A549 (cell line): ENCODE measurements around the gene G2E3.
"Not testable (repeated sequence)": the region's sequence is repeated elsewhere in the genome, so short reads cannot be mapped to it uniquely, and the experiment has no call there.

Source experiments
- EP300 ChIP-seq, 2 experiments: fragments of >200 bp; sonication (Bioruptor Twin); formaldehyde crosslinking; IDR thresholded peaks; 2 replicates in 1 of 2; 3 replicates in 1 of 2; pipeline ENCODE4 v1.6.1; 2016 to 2017
- JUN ChIP-seq, 2 experiments: fragments of >200 bp; sonication (Bioruptor Twin); formaldehyde crosslinking; IDR thresholded peaks; 2 replicates in 1 of 2; 3 replicates in 1 of 2; pipeline ENCODE4 v1.6.1; 2016 to 2017
- POLR2A ChIP-seq: IDR thresholded peaks from 2 replicates; pipeline ENCODE4 v1.6.1; 2012; ENCODE audit warnings: mild to moderate bottlenecking, low read length
- RAD21 ChIP-seq, 2 experiments: fragments of >200 bp in 1 of 2; sonication (Bioruptor Twin) in 1 of 2; formaldehyde crosslinking in 1 of 2; IDR thresholded peaks in 1 of 2; conservative IDR thresholded peaks in 1 of 2; 2 replicates in 1 of 2; 3 replicates in 1 of 2; pipeline ENCODE4 v1.6.1; 2012 to 2018; ENCODE audit warnings: inconsistent platforms in 1 of 2
- RFX5 ChIP-seq: fragments of 450-650 bp; IDR thresholded peaks from 2 replicates; pipeline ENCODE4 v1.7.1; 2014; ENCODE audit warnings: antibody characterized with exemption, mild to moderate bottlenecking, moderate library complexity
- RNF2 ChIP-seq: fragments of 200-600 bp; sonication (generic); IDR thresholded peaks from 2 replicates; pipeline ENCODE4 v1.6.1; 2016; ENCODE audit warnings: low read depth, mild to moderate bottlenecking, antibody characterized with exemption, moderate library complexity, borderline replicate concordance
- SMC3 ChIP-seq: fragments of >200 bp; sonication (Bioruptor Twin); formaldehyde crosslinking; IDR thresholded peaks from 3 replicates; pipeline ENCODE4 v1.6.1; 2018; ENCODE audit warnings: inconsistent platforms
- TF ChIP-seq, protein P1 (sequence below): fragments of >200 bp; sonication (Bioruptor Twin); formaldehyde crosslinking; IDR thresholded peaks from 3 replicates; pipeline ENCODE4 v1.5.1; 2016
- TF ChIP-seq, protein P2 (sequence below): IDR thresholded peaks from 2 replicates; pipeline ENCODE4 v1.6.1; 2012
- TF ChIP-seq, protein P3 (sequence below): IDR thresholded peaks from 2 replicates; pipeline ENCODE4 v1.6.1; 2012

DNA sequence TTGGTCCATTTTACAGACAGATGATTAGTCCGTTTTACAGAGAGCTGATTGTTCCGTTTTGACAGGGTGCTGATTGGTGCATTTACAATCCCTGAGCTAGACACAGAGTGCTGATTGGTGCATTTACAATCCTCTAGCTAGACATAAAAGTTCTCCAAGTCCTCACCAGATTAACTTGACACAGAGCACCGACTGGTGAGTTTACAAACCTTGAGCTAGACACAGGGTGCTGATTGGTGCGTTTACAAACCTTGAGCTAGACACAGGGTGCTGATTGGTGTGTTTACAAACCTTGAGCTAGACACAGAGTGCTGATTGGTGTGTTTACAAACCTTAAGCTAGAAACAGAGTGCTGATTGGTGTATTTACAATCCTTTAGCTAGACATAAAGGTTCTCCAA, 12.2 kb upstream of the G2E3 start:
- TF ChIP-seq RNF2; RFX5; SMC3; RAD21 (conservative IDR thresholded peaks at IDR 0.05 in 1 of 2, IDR thresholded peaks at IDR 0.05 in 1 of 2); POLR2A; JUN (IDR thresholded peaks at IDR 0.05); EP300 (IDR thresholded peaks at IDR 0.05): not testable (repeated sequence)
- TF ChIP-seq, protein P1, sequence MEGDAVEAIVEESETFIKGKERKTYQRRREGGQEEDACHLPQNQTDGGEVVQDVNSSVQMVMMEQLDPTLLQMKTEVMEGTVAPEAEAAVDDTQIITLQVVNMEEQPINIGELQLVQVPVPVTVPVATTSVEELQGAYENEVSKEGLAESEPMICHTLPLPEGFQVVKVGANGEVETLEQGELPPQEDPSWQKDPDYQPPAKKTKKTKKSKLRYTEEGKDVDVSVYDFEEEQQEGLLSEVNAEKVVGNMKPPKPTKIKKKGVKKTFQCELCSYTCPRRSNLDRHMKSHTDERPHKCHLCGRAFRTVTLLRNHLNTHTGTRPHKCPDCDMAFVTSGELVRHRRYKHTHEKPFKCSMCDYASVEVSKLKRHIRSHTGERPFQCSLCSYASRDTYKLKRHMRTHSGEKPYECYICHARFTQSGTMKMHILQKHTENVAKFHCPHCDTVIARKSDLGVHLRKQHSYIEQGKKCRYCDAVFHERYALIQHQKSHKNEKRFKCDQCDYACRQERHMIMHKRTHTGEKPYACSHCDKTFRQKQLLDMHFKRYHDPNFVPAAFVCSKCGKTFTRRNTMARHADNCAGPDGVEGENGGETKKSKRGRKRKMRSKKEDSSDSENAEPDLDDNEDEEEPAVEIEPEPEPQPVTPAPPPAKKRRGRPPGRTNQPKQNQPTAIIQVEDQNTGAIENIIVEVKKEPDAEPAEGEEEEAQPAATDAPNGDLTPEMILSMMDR, result not testable (repeated sequence)
- TF ChIP-seq, protein P2, sequence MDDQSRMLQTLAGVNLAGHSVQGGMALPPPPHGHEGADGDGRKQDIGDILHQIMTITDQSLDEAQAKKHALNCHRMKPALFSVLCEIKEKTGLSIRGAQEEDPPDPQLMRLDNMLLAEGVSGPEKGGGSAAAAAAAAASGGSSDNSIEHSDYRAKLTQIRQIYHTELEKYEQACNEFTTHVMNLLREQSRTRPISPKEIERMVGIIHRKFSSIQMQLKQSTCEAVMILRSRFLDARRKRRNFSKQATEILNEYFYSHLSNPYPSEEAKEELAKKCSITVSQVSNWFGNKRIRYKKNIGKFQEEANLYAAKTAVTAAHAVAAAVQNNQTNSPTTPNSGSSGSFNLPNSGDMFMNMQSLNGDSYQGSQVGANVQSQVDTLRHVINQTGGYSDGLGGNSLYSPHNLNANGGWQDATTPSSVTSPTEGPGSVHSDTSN, result not testable (repeated sequence)
- TF ChIP-seq, protein P3, sequence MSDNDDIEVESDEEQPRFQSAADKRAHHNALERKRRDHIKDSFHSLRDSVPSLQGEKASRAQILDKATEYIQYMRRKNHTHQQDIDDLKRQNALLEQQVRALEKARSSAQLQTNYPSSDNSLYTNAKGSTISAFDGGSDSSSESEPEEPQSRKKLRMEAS, result not testable (repeated sequence)
